Mesenchymal stem cell (in vitro differentiated cells and primary cell): ENCODE measurements around the gene SIK3.

Source experiments
- DNase-seq: peaks from one replicate; pipeline ENCODE4 v3.0.0-alpha.2; 2013
- H2AFZ ChIP-seq: one replicate; pipeline ENCODE4 v1.6.1; 2013; ENCODE audit warnings: low read depth, mild to moderate bottlenecking, control low read depth, inconsistent platforms, low read length, moderate library complexity
- H2AK5ac ChIP-seq: 2 replicates; pipeline ENCODE4 v1.6.1; 2013; ENCODE audit warnings: low read length, moderate library complexity, mild to moderate bottlenecking, inconsistent platforms; ENCODE audit not compliant: severe bottlenecking
- H2BK120ac ChIP-seq: one replicate; pipeline ENCODE4 v1.6.1; 2013; ENCODE audit warnings: low read depth, mild to moderate bottlenecking, inconsistent platforms, low read length, moderate library complexity
- H2BK12ac ChIP-seq, 2 experiments: one replicate each; pipeline ENCODE4 v1.6.1; 2013; ENCODE audit warnings: inconsistent platforms in 2 of 2, low read length in 2 of 2, mild to moderate bottlenecking in 2 of 2, moderate library complexity in 2 of 2, control low read depth in 1 of 2
- H2BK15ac ChIP-seq: one replicate; pipeline ENCODE4 v1.6.1; 2013; ENCODE audit warnings: mild to moderate bottlenecking, low read depth, inconsistent platforms; ENCODE audit not compliant: poor library complexity, severe bottlenecking
- H2BK5ac ChIP-seq: 2 replicates; pipeline ENCODE4 v1.6.1; 2013; ENCODE audit warnings: low read depth, mild to moderate bottlenecking, low read length, control low read depth, inconsistent platforms; ENCODE audit not compliant: poor library complexity, severe bottlenecking
- H3K14ac ChIP-seq, 2 experiments: one replicate each; pipeline ENCODE4 v1.6.1; 2013; ENCODE audit warnings: inconsistent platforms in 2 of 2, low read length in 2 of 2, control low read depth in 1 of 2, mild to moderate bottlenecking in 1 of 2, moderate library complexity in 1 of 2
- H3K18ac ChIP-seq, 2 experiments: one replicate each; pipeline ENCODE4 v1.6.1; 2013; ENCODE audit warnings: inconsistent platforms in 2 of 2, low read length in 2 of 2, control low read depth in 1 of 2, low read depth in 1 of 2, mild to moderate bottlenecking in 1 of 2
- H3K23ac ChIP-seq, 2 experiments: one replicate each; pipeline ENCODE4 v1.6.1; 2013; ENCODE audit warnings: inconsistent platforms in 2 of 2, low read length in 2 of 2, mild to moderate bottlenecking in 2 of 2, moderate library complexity in 2 of 2, control low read depth in 1 of 2
- H3K27ac ChIP-seq: 2 replicates; pipeline ENCODE4 v1.5.1; 2013; ENCODE audit warnings: mild to moderate bottlenecking, moderate library complexity, low read length, control low read depth, inconsistent platforms; ENCODE audit not compliant: poor library complexity, severe bottlenecking
- H3K27me3 ChIP-seq, 2 experiments: 2 replicates each; pipeline versions ENCODE4 v1.6.1 to v1.7.0; 2013; ENCODE audit warnings: low read length in 2 of 2, mild to moderate bottlenecking in 2 of 2, moderate library complexity in 2 of 2, control low read depth in 1 of 2, inconsistent platforms in 1 of 2; ENCODE audit not compliant: control insufficient read depth in 1 of 2, insufficient read depth in 1 of 2
- H3K36me3 ChIP-seq, 2 experiments: 2 replicates each; pipeline versions ENCODE4 v1.6.1 to v1.7.0; 2013; ENCODE audit warnings: low read length in 2 of 2, control low read depth in 1 of 2, inconsistent platforms in 1 of 2, low read depth in 1 of 2, mild to moderate bottlenecking in 1 of 2; ENCODE audit not compliant: insufficient read depth in 2 of 2, control insufficient read depth in 1 of 2
- H3K4ac ChIP-seq, 2 experiments: one replicate each; pipeline ENCODE4 v1.6.1; 2013; ENCODE audit warnings: inconsistent platforms in 2 of 2, low read length in 2 of 2, mild to moderate bottlenecking in 2 of 2, moderate library complexity in 2 of 2, control low read depth in 1 of 2, low read depth in 1 of 2
- H3K4me1 ChIP-seq: 2 replicates; pipeline ENCODE4 v1.6.1; 2013; ENCODE audit warnings: low read depth, low read length, control low read depth; ENCODE audit not compliant: control insufficient read depth, insufficient read depth
- H3K4me2 ChIP-seq: 2 replicates; pipeline ENCODE4 v1.6.1; 2013; ENCODE audit warnings: low read length, mild to moderate bottlenecking, inconsistent platforms; ENCODE audit not compliant: poor library complexity, severe bottlenecking
- H3K4me3 ChIP-seq, 2 experiments: 2 replicates each; pipeline versions ENCODE4 v1.5.1 to v1.7.0; 2013; ENCODE audit warnings: low read length in 2 of 2, mild to moderate bottlenecking in 2 of 2, control low read depth in 1 of 2, low read depth in 1 of 2; ENCODE audit not compliant: insufficient read depth in 1 of 2
- H3K79me1 ChIP-seq: replicated peaks from 2 replicates; pipeline ENCODE4 v1.6.1; 2013; ENCODE audit warnings: mild to moderate bottlenecking, control low read depth, low read length, inconsistent platforms; ENCODE audit not compliant: poor library complexity, severe bottlenecking
- H3K9ac ChIP-seq: 2 replicates; pipeline ENCODE4 v1.7.0; 2013; ENCODE audit warnings: mild to moderate bottlenecking, low read length, moderate library complexity
- H3K9me3 ChIP-seq: 2 replicates; pipeline ENCODE4 v1.7.0; 2013; ENCODE audit warnings: mild to moderate bottlenecking, low read length; ENCODE audit not compliant: control insufficient read depth
- H4K8ac ChIP-seq: one replicate; pipeline ENCODE4 v1.6.1; 2013; ENCODE audit warnings: inconsistent platforms, mild to moderate bottlenecking, low read length, moderate library complexity
- H4K91ac ChIP-seq: one replicate; pipeline ENCODE4 v1.6.1; 2013; ENCODE audit warnings: mild to moderate bottlenecking, low read length, inconsistent platforms
- WGBS: methylation state at CpG from one replicate; pipeline ENCODE4 v1.1.7; 2013; ENCODE audit warnings: mixed read lengths; 5-methylcytosine and 5-hydroxymethylcytosine counted together

The SIK3 gene

GRCh38 chr11:117064275-117064674 lies 34.0 kb downstream of the SIK3 start:
- H3K23ac ChIP-seq, result no peak overlapping the region
- H2BK12ac ChIP-seq, result no peak overlapping the region
- no peaks in the 10 kb centered on the region for H3K27me3 ChIP-seq
- H2AK5ac ChIP-seq, result no peak overlapping the region
- H4K91ac ChIP-seq, result no peak overlapping the region
- no peak overlapping the region for H4K8ac ChIP-seq
- no CpG with 5 or more reads among the region's 1 CpG for WGBS
- H3K4ac ChIP-seq, result no peak overlapping the region
- H2BK5ac ChIP-seq, result no peak overlapping the region
- H3K14ac ChIP-seq, result no peak overlapping the region
- DNase-seq, result peak; percentile 62
- H3K9ac ChIP-seq, result peak overlapping the region; percentile 51
- H3K36me3 ChIP-seq, result no peaks in the 10 kb centered on the region
- H2BK120ac ChIP-seq, result no peak overlapping the region
- H3K9me3 ChIP-seq, result no peaks in the 10 kb centered on the region
- H2AFZ ChIP-seq, result no peak overlapping the region
- peaks cover 15% of the 10 kb centered on the region for H3K79me1 ChIP-seq
- H3K18ac ChIP-seq, result no peak overlapping the region
- H2BK15ac ChIP-seq, result no peak overlapping the region
- no peak overlapping the region for H3K4me2 ChIP-seq
- H3K4me3 ChIP-seq, result no peak overlapping the region
- H3K4me1 ChIP-seq, result peaks cover 4% of the 10 kb centered on the region
- H3K27ac ChIP-seq, result no peak overlapping the region

DNA sequence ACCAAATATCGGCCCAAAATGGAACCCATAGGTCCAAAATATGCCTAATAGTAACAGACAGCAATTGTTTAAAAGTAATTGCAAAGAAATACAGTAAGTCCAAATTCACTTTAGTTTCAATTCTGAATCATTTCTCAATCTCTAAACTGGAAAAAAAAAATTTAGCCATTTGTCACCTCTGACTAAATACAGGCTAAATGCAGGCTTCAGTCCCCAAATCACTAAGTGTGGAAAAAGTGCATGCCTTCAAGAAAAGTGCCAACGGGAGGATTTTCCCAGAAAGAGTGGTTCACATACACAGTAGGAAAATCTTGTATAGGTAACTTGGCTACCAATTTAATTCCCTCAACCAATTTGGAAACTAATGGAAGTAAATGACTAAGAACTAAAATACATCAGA lies 35.7 kb downstream of the SIK3 start:
- H3K9me3 ChIP-seq, result no peaks in the 10 kb centered on the region
- no peak for DNase-seq
- no peak overlapping the region for H3K4ac ChIP-seq
- no peak overlapping the region for H3K4me3 ChIP-seq
- H2BK15ac ChIP-seq, result no peak overlapping the region
- no peaks in the 10 kb centered on the region for H3K36me3 ChIP-seq
- H3K23ac ChIP-seq, result no peak overlapping the region
- H3K79me1 ChIP-seq, result peaks cover 14% of the 10 kb centered on the region
- no peak overlapping the region for H2AFZ ChIP-seq
- H2BK5ac ChIP-seq, result no peak overlapping the region
- WGBS, result 100% methylated on average over 1 of the region's 2 CpGs
- H3K27me3 ChIP-seq, result no peaks in the 10 kb centered on the region
- no peak overlapping the region for H2BK12ac ChIP-seq
- peaks cover 3% of the 10 kb centered on the region for H3K4me1 ChIP-seq
- H4K8ac ChIP-seq, result no peak overlapping the region
- H2AK5ac ChIP-seq, result no peak overlapping the region
- H3K4me2 ChIP-seq, result no peak overlapping the region
- no peak overlapping the region for H3K27ac ChIP-seq
- H3K18ac ChIP-seq, result no peak overlapping the region
- no peak overlapping the region for H4K91ac ChIP-seq
- no peak overlapping the region for H2BK120ac ChIP-seq
- H3K14ac ChIP-seq, result no peak overlapping the region
- no peak overlapping the region for H3K9ac ChIP-seq

DNA sequence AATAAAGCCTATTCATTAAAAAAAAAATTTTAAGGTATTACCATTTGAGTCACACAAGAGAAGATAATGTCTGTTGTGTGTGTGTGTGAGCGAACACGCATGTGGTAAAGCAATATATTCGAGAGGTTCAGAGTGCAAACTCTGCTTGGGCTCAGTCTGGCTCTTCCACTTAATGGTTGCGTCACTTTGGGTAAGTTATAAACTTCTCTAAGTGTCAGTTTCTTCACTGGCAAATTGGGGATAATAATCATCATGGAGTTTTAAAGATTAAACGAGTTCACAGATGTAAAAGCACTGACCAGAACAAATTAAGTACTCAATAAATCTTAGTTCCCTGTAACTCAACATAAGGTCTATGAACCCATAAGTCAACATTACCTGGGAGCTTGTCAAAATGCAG lies 37.0 kb downstream of the SIK3 start:
- H2AK5ac ChIP-seq, result no peak overlapping the region
- peaks cover 16% of the 10 kb centered on the region for H3K79me1 ChIP-seq
- no peak overlapping the region for H3K23ac ChIP-seq
- no peak overlapping the region for H3K9ac ChIP-seq
- DNase-seq, result no peak
- H2BK5ac ChIP-seq, result no peak overlapping the region
- no peak overlapping the region for H3K14ac ChIP-seq
- H2AFZ ChIP-seq, result no peak overlapping the region
- no peak overlapping the region for H2BK15ac ChIP-seq
- H3K36me3 ChIP-seq, result no peaks in the 10 kb centered on the region
- H3K4me3 ChIP-seq, result no peak overlapping the region
- no peak overlapping the region for H3K27ac ChIP-seq
- no peak overlapping the region for H2BK12ac ChIP-seq
- H3K9me3 ChIP-seq, result no peaks in the 10 kb centered on the region
- 98% methylated on average over 5 of the region's 5 CpGs for WGBS
- no peak overlapping the region for H2BK120ac ChIP-seq
- no peak overlapping the region for H3K18ac ChIP-seq
- no peak overlapping the region for H3K4me2 ChIP-seq
- H4K8ac ChIP-seq, result no peak overlapping the region
- no peak overlapping the region for H3K4ac ChIP-seq
- H3K4me1 ChIP-seq, result no peaks in the 10 kb centered on the region
- H4K91ac ChIP-seq, result no peak overlapping the region
- H3K27me3 ChIP-seq, result no peaks in the 10 kb centered on the region

- Histone ChIP-seq H3K36me3 (no peaks in the 10 kb centered on the region), H3K14ac (no peak overlapping the region), H3K27ac (no peak overlapping the region), H2BK5ac (no peak overlapping the region), H3K27me3 (no peaks in the 10 kb centered on the region), H3K4ac (no peak overlapping the region), H3K4me2 (no peak overlapping the region), H3K4me3 (no peak overlapping the region), H2AK5ac (no peak overlapping the region), H2AFZ (no peak overlapping the region), H3K9ac (no peak overlapping the region), H2BK120ac (no peak overlapping the region), H3K4me1 (no peaks in the 10 kb centered on the region), H3K23ac (no peak overlapping the region), H3K9me3 (no peaks in the 10 kb centered on the region), H4K91ac (no peak overlapping the region), H3K79me1 (peaks cover 16% of the 10 kb centered on the region), H4K8ac (no peak overlapping the region), H2BK15ac (no peak overlapping the region), H2BK12ac (no peak overlapping the region), H3K18ac (no peak overlapping the region)
- DNase-seq, result no peak
- no CpG with 5 or more reads among the region's 3 CpGs for WGBS
Measured at GRCh38 chr11:117059611-117060148, 38.5 kb downstream of the SIK3 start.
